Posterior cingulate gyrus (tissue), 11 donors: ENCODE results near the gene AFF1.
"Not testable (repeated sequence)": the region's sequence is repeated elsewhere in the genome, so short reads cannot be mapped to it uniquely, and the experiment has no call there.

Experiments used
- DNase-seq, 10 donors: peaks; one replicate each; pipeline versions ENCODE4 v3.0.0 to v3.0.0-alpha.2; 2020 to 2021; ENCODE audit warnings: mixed read lengths in 3 of 10
- intact Hi-C: fragments of 100-400 bp; cut with DNase I; formaldehyde crosslinking; loops from one replicate; pipeline ENCODE4 v1.15.1; 2023

Gene AFF1

DNA sequence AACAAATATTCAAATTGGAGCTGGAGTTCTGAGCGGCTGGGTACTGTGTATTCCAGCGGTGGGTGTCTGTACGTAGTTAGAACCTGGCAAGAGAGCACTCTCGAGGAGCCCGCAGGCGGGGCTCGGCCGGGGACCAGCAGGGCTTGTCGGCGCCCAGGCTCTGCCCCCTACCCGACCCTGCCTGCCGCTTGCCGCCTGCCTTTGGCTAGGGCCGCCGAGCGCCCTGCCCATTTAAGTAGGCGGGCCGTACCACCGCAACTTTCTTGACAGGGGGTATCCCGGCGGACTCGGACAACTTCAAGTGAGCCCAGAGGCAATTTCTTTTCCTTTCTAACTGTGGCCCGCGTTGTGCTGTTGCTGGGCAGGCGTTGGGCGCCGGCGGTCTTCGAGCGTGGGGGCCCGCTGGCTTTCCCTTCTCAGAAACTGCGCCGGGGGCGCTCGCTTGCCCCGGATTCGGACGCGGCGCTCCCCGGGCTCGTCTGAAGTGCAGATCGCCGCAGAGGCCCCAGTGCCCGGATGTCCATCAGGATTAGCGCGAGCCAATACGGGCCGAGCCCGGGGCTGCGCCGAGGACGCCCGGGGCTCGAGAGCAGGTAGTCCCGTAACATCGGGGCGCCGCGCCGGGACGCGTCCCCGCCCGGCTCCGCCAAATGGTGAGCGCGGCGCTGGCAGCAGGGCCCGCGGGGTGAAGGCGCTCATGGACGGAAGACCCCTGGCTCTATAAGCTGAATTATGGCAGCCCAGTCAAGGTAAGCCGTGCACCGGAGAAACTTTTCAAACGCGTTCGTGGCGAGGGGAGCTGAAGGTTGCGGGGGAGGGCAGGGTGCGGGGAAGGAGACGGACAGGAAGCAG, 72.1 kb downstream of the AFF1 start:
- peak; percentile 85 to 98 (median 90) for DNase-seq
- intact Hi-C loops: loop anchor here (2.0 to 10.0 kb wide), 4 partner anchors 26 to 85 kb away; partner anchors contain the start of gene AFF1

DNA sequence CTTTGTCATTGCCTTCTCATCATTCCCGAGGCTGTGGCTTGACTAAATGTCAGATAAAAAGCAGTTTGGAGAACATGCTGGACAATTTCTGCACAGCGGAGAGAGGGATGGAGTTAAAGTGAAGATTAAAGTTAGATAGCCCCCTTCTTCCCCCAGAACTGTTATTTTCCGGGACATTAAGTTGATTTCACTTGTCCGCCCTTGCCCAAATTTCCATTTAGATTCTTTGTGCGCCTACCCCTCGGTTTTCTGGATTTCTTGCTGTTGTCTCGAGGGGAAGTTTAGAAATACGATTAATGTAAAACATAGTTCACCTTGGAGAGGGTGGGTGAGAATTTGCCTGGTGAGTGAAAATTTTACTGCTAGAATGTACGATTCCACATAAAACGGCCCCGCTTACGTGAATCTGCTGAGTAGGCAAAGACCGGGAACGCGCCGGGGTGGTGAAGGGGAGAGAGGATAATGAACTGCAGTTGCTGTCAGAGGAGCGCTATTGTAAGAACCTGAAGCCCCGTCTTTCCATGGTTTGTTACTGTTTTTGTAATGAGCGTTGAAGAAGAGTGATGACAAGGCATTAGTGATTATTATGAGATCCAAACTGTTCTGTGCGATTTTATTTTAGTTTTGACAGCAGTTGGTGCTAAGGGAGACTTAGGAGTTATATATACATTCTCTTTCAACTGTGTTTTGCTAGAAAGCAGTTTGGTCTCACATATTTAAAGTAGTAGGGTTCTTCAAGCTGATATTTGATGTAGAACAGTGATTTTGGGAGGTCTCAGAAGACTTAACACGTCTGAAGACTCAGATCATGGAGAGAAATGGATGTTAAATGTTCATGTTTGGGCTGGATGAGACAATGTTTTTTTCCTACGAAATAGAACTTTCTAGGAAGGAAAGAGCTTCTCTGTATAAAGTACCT, 73.0 kb downstream of the AFF1 start:
- DNase-seq: peak; percentile 36 to 92 (median 64)
- intact Hi-C loops: loop anchor here (2.0 to 10.0 kb wide), 4 partner anchors 25 to 85 kb away; partner anchors contain the start of gene AFF1

DNA sequence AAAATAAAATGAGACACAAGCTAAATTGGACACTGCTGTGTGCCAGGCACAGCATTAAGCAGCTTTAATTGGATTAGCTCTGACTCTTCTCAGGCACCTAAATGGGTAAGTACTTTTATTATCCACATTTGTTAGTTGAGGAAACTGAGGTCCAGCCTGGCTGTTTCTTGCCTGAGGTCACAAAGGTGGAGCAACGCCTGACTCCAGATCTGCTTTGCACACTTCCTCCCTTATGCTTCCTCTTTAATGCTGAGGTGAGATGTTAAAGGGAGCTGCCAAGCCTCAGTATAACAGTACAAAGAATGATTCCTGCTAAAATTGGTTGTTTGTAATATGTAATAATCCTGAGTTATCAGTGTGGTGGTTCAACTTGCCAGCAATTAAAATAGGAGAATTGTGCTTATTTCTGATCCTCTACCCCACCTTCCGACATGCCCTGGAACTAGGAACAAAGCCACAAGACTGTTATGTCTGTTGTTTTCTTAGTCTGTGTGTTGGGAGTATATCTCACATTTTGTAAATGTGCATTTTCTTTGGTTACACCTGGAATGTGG, 74.4 kb downstream of the AFF1 start:
- no peak for DNase-seq
- intact Hi-C loops: loop anchor here (5.0 to 10.0 kb wide), 2 partner anchors 66 to 83 kb away; no protein-coding TSS in a partner anchor

DNA sequence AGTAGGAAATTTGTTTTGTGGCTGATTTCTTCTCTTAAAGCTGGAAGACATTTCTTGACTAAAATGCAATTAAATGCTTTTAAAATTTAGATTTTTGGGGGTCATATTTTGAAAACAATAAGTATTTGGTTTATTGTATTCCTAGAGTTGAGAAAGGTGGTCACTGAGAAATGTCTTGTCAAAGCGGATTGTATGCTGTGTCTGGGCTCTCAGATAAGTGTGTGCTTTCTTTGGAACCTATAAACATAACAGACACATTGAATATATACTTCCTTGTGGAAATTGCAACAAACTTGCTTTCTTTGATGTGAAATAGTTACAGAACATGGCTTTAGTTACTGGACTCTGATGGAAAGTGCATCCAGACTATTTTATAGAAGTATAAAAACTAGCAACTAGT, 75.4 kb downstream of the AFF1 start:
- intact Hi-C loops: no loop called here

DNA sequence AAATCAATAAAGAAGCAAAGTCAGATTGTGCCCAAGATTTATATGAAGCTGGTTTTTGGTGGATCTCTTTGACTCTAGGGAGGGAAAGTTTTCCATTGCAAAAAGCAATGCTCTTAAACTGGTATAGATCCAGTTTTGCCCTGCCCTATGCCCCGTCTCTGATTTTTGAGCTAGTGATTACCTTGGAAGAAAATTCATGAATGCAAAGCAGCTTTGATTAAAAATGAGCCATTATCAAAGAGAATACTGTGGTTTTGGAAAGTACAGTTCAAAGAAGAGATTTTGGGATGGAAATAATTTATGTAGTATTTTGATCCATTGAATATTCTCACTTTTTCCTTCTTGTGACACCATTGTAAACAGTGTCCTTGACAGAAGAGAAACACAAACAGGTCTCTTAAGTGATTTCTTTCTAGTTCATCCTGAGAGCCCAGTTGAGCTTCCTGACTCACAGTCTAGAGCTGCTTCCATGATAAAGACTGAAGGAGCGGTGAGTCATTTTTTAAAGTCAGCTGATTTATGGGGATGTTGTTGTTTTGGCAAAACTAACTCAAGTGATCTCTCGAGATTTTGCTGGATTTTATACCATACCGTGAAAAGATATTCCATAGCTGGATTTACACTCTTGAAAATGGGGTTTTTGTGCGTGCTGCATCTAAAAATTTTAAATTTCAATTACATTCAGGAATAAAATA, 76.7 kb downstream of the AFF1 start:
- intact Hi-C loops: no loop called here
- DNase-seq: no peak

More for the DNA sequence above, 75.4 kb downstream of the AFF1 start:
- DNase-seq: no peak

- DNase-seq: no peak
- intact Hi-C loops: no loop called here
Observed at GRCh38 chr4:87012265-87012953, 77.6 kb downstream of the AFF1 start.

- intact Hi-C loops, DNase-seq: not testable (repeated sequence)
Observed at GRCh38 chr4:87012954-87013308, 78.1 kb downstream of the AFF1 start.

- intact Hi-C loops: no loop called here
Observed at GRCh38 chr4:87014284-87014782, 79.5 kb downstream of the AFF1 start.

DNA sequence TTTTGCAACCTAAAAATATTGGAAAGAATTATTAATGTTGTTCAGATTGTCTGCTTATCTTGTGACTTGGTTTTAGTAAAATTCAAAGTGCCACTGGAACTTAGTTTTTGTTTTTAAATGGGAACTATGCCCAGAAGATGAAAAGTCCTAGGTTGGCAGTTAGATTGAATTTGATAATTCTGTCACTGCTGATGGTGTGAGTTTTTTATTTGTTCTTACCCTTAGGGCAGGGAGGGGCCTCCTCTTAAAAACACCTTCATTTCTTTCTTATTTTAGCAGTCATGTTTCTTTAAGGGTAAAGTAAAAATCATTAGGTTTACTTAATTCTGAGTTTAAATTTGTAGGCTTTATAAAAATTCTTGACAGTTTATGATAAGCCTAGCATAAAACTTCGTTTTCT, 80.6 kb downstream of the AFF1 start:
- no peak for DNase-seq
- intact Hi-C loops: no loop called here

More at GRCh38 chr4:87014284-87014782, 79.5 kb downstream of the AFF1 start:
- no peak for DNase-seq

DNA sequence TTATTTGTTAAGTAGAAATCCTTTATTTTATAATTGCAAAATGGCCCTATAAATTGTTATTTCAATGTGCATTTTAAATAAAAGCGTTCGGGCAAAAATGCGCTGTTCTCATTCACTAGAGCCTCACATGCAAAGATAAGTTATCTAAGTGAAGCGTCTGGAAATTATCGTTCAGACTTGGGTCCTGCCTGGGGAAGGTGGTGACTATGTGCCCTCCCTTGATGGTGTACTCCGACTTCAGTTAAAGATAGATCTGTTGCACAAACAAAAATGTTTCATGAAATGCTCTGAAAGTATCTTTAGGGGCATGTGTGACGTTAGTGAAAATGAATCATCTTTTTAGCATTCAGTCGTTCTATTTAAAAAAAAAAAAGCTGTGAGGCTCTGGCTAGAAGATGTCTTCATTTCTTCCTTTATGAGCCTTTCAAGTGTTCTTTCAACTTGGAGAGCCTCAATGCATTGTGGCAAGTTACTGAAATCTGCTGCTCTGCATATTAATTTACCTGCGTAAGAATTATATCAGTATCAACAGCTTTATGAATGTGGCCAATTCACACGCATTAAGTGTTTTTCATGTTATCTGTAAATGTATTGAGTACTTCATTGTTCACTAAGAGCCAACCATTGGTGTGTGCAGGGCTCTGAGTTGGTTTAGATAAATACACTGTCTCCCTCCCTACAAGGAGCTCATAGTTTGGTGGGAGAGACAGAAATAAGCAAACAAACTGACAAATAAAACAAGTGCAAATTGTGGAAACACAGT, 83.0 kb downstream of the AFF1 start:
- no peak for DNase-seq

DNA sequence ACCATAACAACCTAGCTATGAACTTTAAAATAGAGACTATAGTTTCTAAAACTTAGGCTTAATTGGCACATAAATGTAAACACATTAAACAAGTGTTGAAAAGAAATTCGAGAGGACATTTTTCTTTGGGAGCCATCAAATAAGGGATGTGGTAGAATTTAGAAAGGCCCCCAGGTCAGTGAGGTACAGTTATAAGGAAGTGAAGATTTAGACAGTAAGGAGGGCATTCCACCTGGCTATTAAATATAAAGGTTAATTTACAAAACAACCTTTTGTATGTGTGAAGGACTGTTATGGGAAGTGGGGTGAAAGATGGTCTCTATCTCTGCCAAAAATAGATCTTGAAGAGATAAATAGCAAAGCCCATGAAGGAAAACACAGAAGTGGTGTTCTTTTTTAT, 83.9 kb downstream of the AFF1 start:
- intact Hi-C loops: no loop called here
- no peak for DNase-seq

More for the DNA sequence above, 83.0 kb downstream of the AFF1 start:
- intact Hi-C loops: no loop called here

GRCh38 chr4:87019246-87019791, 84.5 kb downstream of the AFF1 start:
- intact Hi-C loops: no loop called here

GRCh38 chr4:87019898-87020297, 85.1 kb downstream of the AFF1 start:
- intact Hi-C loops: no loop called here
- DNase-seq: no peak

More at GRCh38 chr4:87019246-87019791, 84.5 kb downstream of the AFF1 start:
- no peak for DNase-seq

DNA sequence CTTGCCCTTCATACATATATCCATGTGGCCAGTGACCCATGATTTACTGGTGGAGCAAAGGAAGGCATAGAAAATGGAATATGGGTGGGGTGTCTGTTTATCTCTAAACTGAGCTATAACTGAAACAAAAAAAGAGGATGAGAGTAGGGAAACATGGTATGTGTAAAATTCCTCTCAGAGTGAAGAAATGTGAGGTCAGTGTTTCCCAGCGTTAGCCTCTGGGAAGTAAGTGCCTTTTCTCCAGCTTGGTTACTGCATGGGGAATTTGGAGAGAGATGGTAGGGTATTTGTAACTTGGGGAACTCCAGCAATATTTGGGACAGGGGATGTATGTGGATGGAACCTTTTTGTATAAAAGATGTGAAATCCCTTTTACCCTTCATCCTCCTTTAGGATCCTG, 89.4 kb downstream of the AFF1 start:
- intact Hi-C loops: no loop called here
- no peak for DNase-seq

- intact Hi-C loops: no loop called here
- DNase-seq: no peak
Observed at GRCh38 chr4:87025023-87025613, 90.3 kb downstream of the AFF1 start.

DNA sequence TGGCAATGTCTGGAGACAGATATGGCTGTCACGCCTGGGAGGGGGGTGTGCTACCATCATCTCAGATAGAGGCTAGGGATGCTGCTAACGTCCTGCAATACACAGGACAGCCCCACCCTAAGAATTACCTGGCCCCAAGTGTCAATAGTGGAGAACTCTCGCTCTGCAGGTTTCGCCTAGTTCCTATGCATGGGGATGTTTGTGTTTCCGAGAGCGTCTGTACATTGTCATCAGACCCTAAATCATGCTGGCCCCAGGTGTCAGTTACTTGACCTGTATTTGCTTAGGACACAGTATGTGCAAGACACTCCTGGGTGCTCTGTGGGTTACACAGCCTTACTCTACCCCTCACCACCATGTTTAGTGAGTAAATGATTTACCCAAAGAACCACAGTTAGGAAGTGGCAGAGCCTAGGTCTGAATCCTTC, 90.8 kb downstream of the AFF1 start:
- intact Hi-C loops: no loop called here
- no peak for DNase-seq

DNA sequence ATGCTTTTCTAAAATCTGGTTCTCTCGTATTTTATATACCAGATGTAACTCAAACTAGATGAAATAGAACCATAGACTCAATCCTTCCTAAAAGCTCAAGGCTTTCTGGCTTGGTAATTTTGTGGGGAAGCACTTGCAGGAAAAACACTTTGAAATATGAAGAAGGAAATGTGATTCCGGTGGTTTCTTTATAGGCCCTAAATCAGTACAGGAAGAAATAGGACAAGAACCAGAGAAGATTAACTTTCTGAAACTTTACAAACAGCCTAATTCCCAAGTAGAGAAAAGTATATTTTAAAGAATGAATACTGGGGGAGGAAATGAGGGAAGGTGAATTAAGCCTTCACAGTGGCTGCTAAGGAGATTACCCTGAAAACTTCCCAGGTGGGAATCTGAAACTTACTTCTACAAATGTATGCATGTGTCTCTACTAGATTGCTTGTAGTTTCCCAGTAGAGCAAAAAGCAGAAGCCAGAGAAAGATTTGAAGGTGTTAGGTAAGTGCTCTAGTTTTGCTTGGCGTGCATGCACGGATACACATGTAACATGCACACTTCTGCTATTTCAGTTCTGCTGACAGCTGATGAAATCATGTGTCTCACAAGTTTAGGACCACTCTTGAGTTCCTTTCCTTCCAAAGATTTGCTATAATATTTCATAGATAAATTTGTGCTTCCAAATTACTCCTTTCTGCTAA, 92.1 kb downstream of the AFF1 start:
- intact Hi-C loops: no loop called here
- DNase-seq: no peak
